Measurements from ENCODE around the gene PDYN.
A peak's percentile ranks its signal among the peaks of the same experiment; 100 is the strongest.

The PDYN gene

GRCh38 chr20:1994627-1995026 is 769 bp upstream of the PDYN start:
- no peak for DNase-seq (ENCODE audit: low read depth in 2 of 2)

GRCh38 chr20:1992359-1993110 is 1.3 kb downstream of the PDYN start:
- DNase-seq (ENCODE audit: low read depth in 2 of 2), result no peak

- DNase-seq (ENCODE audit: low read depth in 2 of 2), result no peak
Measured at GRCh38 chr20:1987826-1988225, 6.0 kb downstream of the PDYN start.

- no peak for DNase-seq (ENCODE audit: low read depth in 2 of 2)
Measured at GRCh38 chr20:1983301-1983700, 10.6 kb downstream of the PDYN start.

GRCh38 chr20:1982686-1983085 is 11.2 kb downstream of the PDYN start:
- DNase-seq (ENCODE audit: low read depth in 2 of 2), result no peak

GRCh38 chr20:1979106-1979778 is 14.6 kb downstream of the PDYN start:
- DNase-seq (ENCODE audit: low read depth in 2 of 2), result no peak

- no peak for DNase-seq (ENCODE audit: low read depth in 2 of 2)
Measured at GRCh38 chr20:1975291-1975690, 18.6 kb downstream of the PDYN start.

- no peak for DNase-seq (ENCODE audit: low read depth in 2 of 2)
Measured at GRCh38 chr20:1973601-1974440, 20.0 kb downstream of the PDYN start.

- no peak for DNase-seq (ENCODE audit: low read depth in 2 of 2)
Measured at GRCh38 chr20:1971893-1972586, 21.8 kb downstream of the PDYN start.

- no peak for DNase-seq (ENCODE audit: low read depth in 2 of 2)
Measured at GRCh38 chr20:1968964-1969363, 24.9 kb downstream of the PDYN start.

GRCh38 chr20:1965520-1966351 is 28.1 kb downstream of the PDYN start:
- peak; percentile 78 to 82 for DNase-seq (ENCODE audit: low read depth in 2 of 2)

- no peak for DNase-seq (ENCODE audit: low read depth in 2 of 2)
Measured at GRCh38 chr20:1964659-1965405, 29.0 kb downstream of the PDYN start.

GRCh38 chr20:1964061-1964460 is 29.8 kb downstream of the PDYN start:
- no peak for DNase-seq (ENCODE audit: low read depth in 2 of 2)

- DNase-seq (ENCODE audit: low read depth in 2 of 2), result no peak
Measured at GRCh38 chr20:1961374-1961773, 32.5 kb downstream of the PDYN start.

GRCh38 chr20:1959156-1959555 is 34.7 kb downstream of the PDYN start:
- no peak for DNase-seq (ENCODE audit: low read depth in 2 of 2)

GRCh38 chr20:1958426-1958825 is 35.4 kb downstream of the PDYN start:
- DNase-seq (ENCODE audit: low read depth in 2 of 2), result no peak

- DNase-seq (ENCODE audit: low read depth in 2 of 2), result no peak
Measured at GRCh38 chr20:1955217-1955616, 38.6 kb downstream of the PDYN start.

- DNase-seq (ENCODE audit: low read depth in 2 of 2), result no peak
Measured at GRCh38 chr20:1953621-1954020, 40.2 kb downstream of the PDYN start.

- DNase-seq (ENCODE audit: low read depth in 2 of 2), result no peak
Measured at GRCh38 chr20:1952737-1953530, 40.9 kb downstream of the PDYN start.
